ENCODE measurements around the gene PRKCE. TPM values are rescaled to one million over a fixed set of nuclear protein-coding genes. Genes with fewer than 3 reads are reported as not detected.

The PRKCE gene
- total RNA-seq, 1 experiment from 2014 or later, result 2.4 TPM

- DNase-seq (ENCODE audit: low spot score), result peak; percentile 11
- Histone ChIP-seq H3K4me1 (ENCODE audit: insufficient read depth, low read length, poor library complexity, severe bottlenecking) (no peaks in the 10 kb centered on the region), H3K27ac (ENCODE audit: low read depth, low read length, poor library complexity, severe bottlenecking) (no peak overlapping the region), H3K27me3 (replicated peaks; ENCODE audit: insufficient read depth, low read depth, low read length, poor library complexity) (no peaks in the 10 kb centered on the region), H3K36me3 (ENCODE audit: insufficient read depth, low read length, poor library complexity, severe bottlenecking) (no peaks in the 10 kb centered on the region), H3K4me3 (ENCODE audit: low read depth, low read length, poor library complexity, severe bottlenecking) (no peak overlapping the region), H3K9me3 (ENCODE audit: low read depth, low read length, poor library complexity, severe bottlenecking) (no peaks in the 10 kb centered on the region)
- intact Hi-C loops (cut with micrococcal nuclease; ENCODE audit: unreplicated experiment), result no loop called here
- BruUV-seq (replicated peaks), result no TSS peak
- CTCF ChIA-PET, result no interaction called here
- TF ChIP-seq EZH2 (IDR thresholded peaks at IDR 0.05; ENCODE audit: borderline replicate concordance, low read depth, low read length, poor library complexity, severe bottlenecking) (no peak), CTCF (conservative IDR thresholded peaks at IDR 0.05; ENCODE audit: low read depth, low read length) (peak; percentile 45)
- POLR2A ChIA-PET (ENCODE audit: low non-redundant PET), result no interaction called here
Measured at GRCh38 chr2:45729753-45730512, 78.5 kb downstream of the PRKCE start.

GRCh38 chr2:45731141-45731540 is 79.7 kb downstream of the PRKCE start:
- no peak for DNase-seq (ENCODE audit: low spot score)
- CTCF ChIA-PET, result no interaction called here
- TF ChIP-seq CTCF (conservative IDR thresholded peaks at IDR 0.05; ENCODE audit: low read depth, low read length), result no peak
- TF ChIP-seq EZH2 (IDR thresholded peaks at IDR 0.05; ENCODE audit: borderline replicate concordance, low read depth, low read length, poor library complexity, severe bottlenecking), result no peak
- no peak overlapping the region for H3K4me3 ChIP-seq (ENCODE audit: low read depth, low read length, poor library complexity, severe bottlenecking)
- intact Hi-C loops (cut with micrococcal nuclease; ENCODE audit: unreplicated experiment), result no loop called here
- no peaks in the 10 kb centered on the region for H3K4me1 ChIP-seq (ENCODE audit: insufficient read depth, low read length, poor library complexity, severe bottlenecking)
- POLR2A ChIA-PET (ENCODE audit: low non-redundant PET), result no interaction called here
- H3K9me3 ChIP-seq (ENCODE audit: low read depth, low read length, poor library complexity, severe bottlenecking), result no peaks in the 10 kb centered on the region
- no peaks in the 10 kb centered on the region for H3K36me3 ChIP-seq (ENCODE audit: insufficient read depth, low read length, poor library complexity, severe bottlenecking)
- BruUV-seq (replicated peaks), result no TSS peak
- H3K27me3 ChIP-seq (replicated peaks; ENCODE audit: insufficient read depth, low read depth, low read length, poor library complexity), result no peaks in the 10 kb centered on the region
- H3K27ac ChIP-seq (ENCODE audit: low read depth, low read length, poor library complexity, severe bottlenecking), result no peak overlapping the region

GRCh38 chr2:45732436-45732835 is 81.0 kb downstream of the PRKCE start:
- DNase-seq (ENCODE audit: low spot score), result no peak
- ChIA-PET CTCF (no interaction called here), POLR2A (ENCODE audit: low non-redundant PET) (no interaction called here)
- Histone ChIP-seq H3K27ac (ENCODE audit: low read depth, low read length, poor library complexity, severe bottlenecking) (no peak overlapping the region), H3K9me3 (ENCODE audit: low read depth, low read length, poor library complexity, severe bottlenecking) (no peaks in the 10 kb centered on the region), H3K4me3 (ENCODE audit: low read depth, low read length, poor library complexity, severe bottlenecking) (no peak overlapping the region), H3K27me3 (replicated peaks; ENCODE audit: insufficient read depth, low read depth, low read length, poor library complexity) (no peaks in the 10 kb centered on the region), H3K4me1 (ENCODE audit: insufficient read depth, low read length, poor library complexity, severe bottlenecking) (no peaks in the 10 kb centered on the region), H3K36me3 (ENCODE audit: insufficient read depth, low read length, poor library complexity, severe bottlenecking) (no peaks in the 10 kb centered on the region)
- BruUV-seq (replicated peaks), result no TSS peak
- intact Hi-C loops (cut with micrococcal nuclease; ENCODE audit: unreplicated experiment), result no loop called here
- no peak for TF ChIP-seq CTCF (conservative IDR thresholded peaks at IDR 0.05; ENCODE audit: low read depth, low read length)
- TF ChIP-seq EZH2 (IDR thresholded peaks at IDR 0.05; ENCODE audit: borderline replicate concordance, low read depth, low read length, poor library complexity, severe bottlenecking), result no peak
